HEK293T (cell line): ENCODE data around the gene SSBP1.

Source experiments
- BHLHE40 ChIP-seq: fragments of 450-650 bp; IDR thresholded peaks from 2 replicates; pipeline ENCODE4 v1.6.1; 2016; ENCODE audit warnings: mild to moderate bottlenecking, moderate library complexity, borderline replicate concordance
- FOXK2 ChIP-seq: fragments of 450-650 bp; IDR thresholded peaks from 2 replicates; pipeline ENCODE4 v1.6.1; 2016; ENCODE audit warnings: mild to moderate bottlenecking
- FOXM1 ChIP-seq: fragments of 450-650 bp; IDR thresholded peaks from 2 replicates; pipeline ENCODE4 v1.6.1; 2017; ENCODE audit warnings: mild to moderate bottlenecking, borderline replicate concordance
- L3MBTL2 ChIP-seq: fragments of 450-650 bp; conservative IDR thresholded peaks from 2 replicates; pipeline ENCODE4 v1.6.1; 2016; ENCODE audit warnings: mild to moderate bottlenecking
- LEF1 ChIP-seq: fragments of 450-650 bp; IDR thresholded peaks from 2 replicates; pipeline ENCODE4 v1.6.1; 2017; ENCODE audit warnings: mild to moderate bottlenecking, borderline replicate concordance
- NFRKB ChIP-seq: fragments of 450-650 bp; IDR thresholded peaks from 2 replicates; pipeline ENCODE4 v1.6.1; 2016; ENCODE audit warnings: mild to moderate bottlenecking, moderate library complexity
- SP1 ChIP-seq: fragments of 450-650 bp; IDR thresholded peaks from 2 replicates; pipeline ENCODE4 v1.6.1; 2017

DNA sequence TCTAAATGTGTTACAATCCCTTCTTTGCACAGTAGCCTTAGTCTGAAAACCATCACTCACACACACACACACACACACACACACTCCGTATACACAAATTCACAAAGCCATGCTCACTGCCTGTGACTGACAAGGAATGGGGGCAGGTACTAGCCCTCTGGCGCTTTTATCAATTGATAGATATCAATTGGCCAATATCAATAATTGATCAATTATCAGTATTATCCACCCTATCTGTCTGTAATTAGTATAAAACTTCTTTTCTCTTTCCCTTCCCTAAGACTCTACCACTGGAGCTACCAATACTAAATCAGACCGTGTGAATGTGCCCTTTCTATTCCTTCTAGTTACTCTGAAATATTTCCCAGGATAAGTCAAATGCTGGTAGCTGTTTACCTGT is 38.3 kb upstream of the SSBP1 start:
- no peak for TF ChIP-seq LEF1
- no peak for TF ChIP-seq BHLHE40
- TF ChIP-seq FOXM1 = no peak
- TF ChIP-seq NFRKB = no peak
- TF ChIP-seq SP1 = no peak
- no peak for TF ChIP-seq FOXK2
- TF ChIP-seq L3MBTL2 = no peak
